GM13976 (cell line): ENCODE data around the gene RPL11.

ENCODE experiments used
- DNase-seq: peaks from one replicate; pipeline ENCODE4 v3.0.0; 2012; ENCODE audit warnings: low spot score
- CTCF ChIP-seq: IDR thresholded peaks from 2 replicates; pipeline ENCODE4 v1.5.1; 2012; ENCODE audit warnings: borderline replicate concordance, mild to moderate bottlenecking; ENCODE audit not compliant: insufficient read depth; ENCODE audit errors: extremely low read depth, missing control alignments, control extremely low read depth
- in situ Hi-C: fragments of 300-500 bp; cut with MboI; formaldehyde crosslinking; loops from one replicate; pipeline ENCODE4 v1.12.0; 2022; ENCODE audit warnings: low sequenced_read_pairs, mixed read lengths, inconsistent platforms; ENCODE audit not compliant: unreplicated experiment

Gene RPL11

GRCh38 chr1:23691499-23692307 lies at the start of gene RPL11:
Gene RPL11, plus strand, starts transcription at chr1:23691806. Its CDS starts 18 bp downstream, at chr1:23691824.
- TF ChIP-seq CTCF, result peak; percentile 62
- in situ Hi-C loops, result loop anchor here (10.0 kb wide), 1 partner anchor 53 kb away; the partner anchor contains the start of gene ELOA
- peak; percentile 94 for DNase-seq

GRCh38 chr1:23643736-23644554 lies 47.7 kb upstream of the RPL11 start:
- no peak for TF ChIP-seq CTCF
- in situ Hi-C loops, result loop anchor here (5.0 kb wide), 1 partner anchor 97 kb away; no protein-coding TSS in a partner anchor
- no peak for DNase-seq

- no peak for TF ChIP-seq CTCF
- no peak for DNase-seq
- in situ Hi-C loops, result loop anchor here (5.0 kb wide), 1 partner anchor 97 kb away; no protein-coding TSS in a partner anchor
Measured at GRCh38 chr1:23644555-23644866, 47.1 kb upstream of the RPL11 start.

GRCh38 chr1:23645338-23645737 lies 46.3 kb upstream of the RPL11 start:
- DNase-seq, result no peak
- in situ Hi-C loops, result no loop called here
- no peak for TF ChIP-seq CTCF

- in situ Hi-C loops, result no loop called here
- no peak for DNase-seq
Measured at GRCh38 chr1:23646091-23646490, 45.5 kb upstream of the RPL11 start.

GRCh38 chr1:23646541-23646940 lies 45.1 kb upstream of the RPL11 start:
- DNase-seq, result no peak
- no peak for TF ChIP-seq CTCF
- in situ Hi-C loops, result no loop called here

More at GRCh38 chr1:23646091-23646490, 45.5 kb upstream of the RPL11 start:
- no peak for TF ChIP-seq CTCF
